Psoas muscle (tissue), 8 donors: ENCODE measurements around the gene FBRS. TPM values are rescaled to one million over a fixed set of nuclear protein-coding genes. Genes with fewer than 3 reads are reported as not detected.

ENCODE experiments used
- ATAC-seq, 4 donors: fragments of 200-7000 bp; cut with Tn5 transposase; one replicate each; pipeline ENCODE4 v1.9.1; 2020; ENCODE audit warnings: moderate library complexity in 3 of 4, mild to moderate bottlenecking in 2 of 4
- DNase-seq, 2 donors: peaks; one replicate each; pipeline ENCODE4 v3.0.0-alpha.2; 2020
- H3K27ac ChIP-seq: fragments of 200-600 bp; one replicate; pipeline ENCODE4 v1.8.0; 2022
- H3K27me3 ChIP-seq, 3 donors: fragments of 200-600 bp in 1 of 3; one replicate each; pipeline versions ENCODE4 v1.6.1 to v1.8.0; 2013 to 2022; ENCODE audit warnings: low read length in 2 of 3, mild to moderate bottlenecking in 2 of 3, moderate library complexity in 1 of 3; ENCODE audit not compliant: insufficient read depth in 3 of 3
- H3K36me3 ChIP-seq, 2 donors: fragments of 200-600 bp in 1 of 2; one replicate each; pipeline versions ENCODE4 v1.6.1 to v1.8.0; 2013 to 2022; ENCODE audit warnings: low read depth in 1 of 2, mild to moderate bottlenecking in 1 of 2, moderate library complexity in 1 of 2; ENCODE audit not compliant: insufficient read depth in 1 of 2
- H3K4me1 ChIP-seq: fragments of 200-600 bp; one replicate; pipeline ENCODE4 v1.8.0; 2022
- H3K4me3 ChIP-seq: fragments of 200-600 bp; one replicate; pipeline ENCODE4 v1.8.0; 2022; ENCODE audit warnings: mild to moderate bottlenecking
- H3K9me3 ChIP-seq: fragments of 200-600 bp; one replicate; pipeline ENCODE4 v1.8.0; 2022
- WGBS, 3 donors: extraction: QIAGEN DNeasy Blood & Tissue Kit; methylation state at CpG; one replicate each; pipeline versions ENCODE4 v1.1.6 to v1.1.7; 2013; 5-methylcytosine and 5-hydroxymethylcytosine counted together
- intact Hi-C, 2 donors: fragments of 100-400 bp; cut with DNase I; formaldehyde crosslinking; loops; one replicate each; pipeline versions ENCODE4 v1.11.0 to v1.14.2; 2022
- polyA plus RNA-seq, 3 donors: library from polyadenylated mRNA; stranded (reverse); fragments of 200-250 nt; gene quantifications; one replicate each; pipeline ENCODE4 v1.2.3, GENCODE V29; 2013
- total RNA-seq, 4 donors: library from RNA; stranded (reverse); fragmentation: NEBNext Ultra II Directional in 2 of 4; extraction: Animal tissue kit (Norgen Biotek cat#: 25700) in 2 of 4; gene quantifications; one replicate each; pipeline versions ENCODE4 v1.2.1 to v1.2.4, GENCODE V29; 2021 to 2023
- TF ChIP-seq, protein P1 (sequence below): fragments of 200-600 bp; IDR thresholded peaks from one replicate; pipeline ENCODE4 v1.8.0; 2022; ENCODE audit warnings: antibody characterized with exemption
- donor health status: healthy with polysubstance abuse.
- donor health status: DM: no; HTN: no; CAD: no; lungs with moderate emphysema.
- donor health status: Bipolar disorder and iron deficiency.
- donor health status: healthy.
- donor health status: DM: yes; HTN: yes; CAD: no.
- donor health status: DM: no; HTN: no; CAD: no.
- donor health status: DM: no; HTN: no; CAD: no.
- donor health status: DM: yes; HTN: yes; CAD: no.

Gene FBRS
- total and polyA plus RNA-seq, 7 donors = 24.8 to 58.5 (median 35.5) TPM

DNA sequence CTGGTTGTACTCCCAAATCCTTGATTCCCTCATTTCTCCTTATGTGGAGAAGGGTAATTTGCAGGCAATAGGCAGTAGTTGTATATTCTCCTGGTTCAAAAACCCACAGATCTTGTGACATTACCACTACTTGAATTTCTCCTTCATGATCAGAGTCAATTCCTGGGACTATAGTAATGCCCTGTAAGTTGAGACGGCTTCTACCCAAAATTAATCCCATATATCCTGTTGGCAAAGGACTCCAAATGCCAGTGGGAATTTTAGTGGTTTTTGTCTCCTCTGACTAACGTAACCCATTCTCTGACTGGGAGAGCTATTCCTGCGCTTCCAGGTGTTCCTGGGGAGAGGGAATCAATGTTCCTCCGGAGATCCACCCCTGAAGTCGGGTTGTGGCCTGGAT lies 36.5 kb upstream of the FBRS start:
- TF ChIP-seq, protein P1, sequence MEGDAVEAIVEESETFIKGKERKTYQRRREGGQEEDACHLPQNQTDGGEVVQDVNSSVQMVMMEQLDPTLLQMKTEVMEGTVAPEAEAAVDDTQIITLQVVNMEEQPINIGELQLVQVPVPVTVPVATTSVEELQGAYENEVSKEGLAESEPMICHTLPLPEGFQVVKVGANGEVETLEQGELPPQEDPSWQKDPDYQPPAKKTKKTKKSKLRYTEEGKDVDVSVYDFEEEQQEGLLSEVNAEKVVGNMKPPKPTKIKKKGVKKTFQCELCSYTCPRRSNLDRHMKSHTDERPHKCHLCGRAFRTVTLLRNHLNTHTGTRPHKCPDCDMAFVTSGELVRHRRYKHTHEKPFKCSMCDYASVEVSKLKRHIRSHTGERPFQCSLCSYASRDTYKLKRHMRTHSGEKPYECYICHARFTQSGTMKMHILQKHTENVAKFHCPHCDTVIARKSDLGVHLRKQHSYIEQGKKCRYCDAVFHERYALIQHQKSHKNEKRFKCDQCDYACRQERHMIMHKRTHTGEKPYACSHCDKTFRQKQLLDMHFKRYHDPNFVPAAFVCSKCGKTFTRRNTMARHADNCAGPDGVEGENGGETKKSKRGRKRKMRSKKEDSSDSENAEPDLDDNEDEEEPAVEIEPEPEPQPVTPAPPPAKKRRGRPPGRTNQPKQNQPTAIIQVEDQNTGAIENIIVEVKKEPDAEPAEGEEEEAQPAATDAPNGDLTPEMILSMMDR = no peak
- ATAC-seq (no peak), DNase-seq (no peak)
- 58 to 70% (median 69%) methylated on average over 5 of the region's 5 CpGs for WGBS, 3 donors
- H3K36me3 ChIP-seq = no peaks in the 10 kb centered on the region
- intact Hi-C loops = loop anchor here in 1 of 2 donors (2.0 kb wide), 1 partner anchor 61 kb away; no protein-coding TSS in a partner anchor
- H3K4me1 ChIP-seq = no peaks in the 10 kb centered on the region
- H3K9me3 ChIP-seq = no peaks in the 10 kb centered on the region
- no peaks in the 10 kb centered on the region for H3K27me3 ChIP-seq
- no peak overlapping the region for H3K4me3 ChIP-seq
- H3K27ac ChIP-seq = no peak overlapping the region

DNA sequence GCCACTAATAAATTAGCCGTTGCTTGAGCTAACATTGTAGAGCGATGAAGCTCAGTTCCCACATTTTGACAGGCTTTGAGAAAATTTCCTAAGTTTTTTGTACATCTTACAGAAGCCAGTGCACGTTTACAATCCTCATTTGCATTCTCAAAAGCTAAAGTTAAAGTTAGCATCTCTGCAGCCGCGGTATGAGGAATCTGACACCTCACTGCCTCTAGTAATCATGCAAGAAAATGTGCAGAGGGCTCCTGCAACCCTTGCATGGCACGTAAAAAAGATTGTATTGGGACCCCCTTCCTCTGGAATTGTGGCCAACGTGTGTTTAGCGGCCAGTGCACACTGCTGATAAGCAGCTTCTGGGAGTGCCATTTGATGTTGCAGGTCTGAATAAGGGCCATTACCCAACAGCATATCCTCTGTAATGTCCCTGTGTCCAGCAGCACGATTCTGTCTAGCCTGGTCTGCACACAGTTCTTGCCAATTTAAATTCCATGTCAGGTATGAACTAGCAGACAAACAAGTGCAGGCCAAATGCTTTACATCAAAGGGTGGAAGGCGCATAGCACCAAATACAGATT lies 35.7 kb upstream of the FBRS start:
- DNase-seq (no peak), ATAC-seq (no peak)
- H3K36me3 ChIP-seq = no peaks in the 10 kb centered on the region
- TF ChIP-seq, protein P1 = no peak
- intact Hi-C loops = no loop called here
- H3K27me3 ChIP-seq = no peaks in the 10 kb centered on the region
- no peaks in the 10 kb centered on the region for H3K9me3 ChIP-seq
- H3K4me3 ChIP-seq = no peak overlapping the region
- H3K4me1 ChIP-seq = no peaks in the 10 kb centered on the region
- H3K27ac ChIP-seq = no peak overlapping the region
- 45 to 47% (median 46%) methylated on average over 10 of the region's 10 CpGs for WGBS, 3 donors

DNA sequence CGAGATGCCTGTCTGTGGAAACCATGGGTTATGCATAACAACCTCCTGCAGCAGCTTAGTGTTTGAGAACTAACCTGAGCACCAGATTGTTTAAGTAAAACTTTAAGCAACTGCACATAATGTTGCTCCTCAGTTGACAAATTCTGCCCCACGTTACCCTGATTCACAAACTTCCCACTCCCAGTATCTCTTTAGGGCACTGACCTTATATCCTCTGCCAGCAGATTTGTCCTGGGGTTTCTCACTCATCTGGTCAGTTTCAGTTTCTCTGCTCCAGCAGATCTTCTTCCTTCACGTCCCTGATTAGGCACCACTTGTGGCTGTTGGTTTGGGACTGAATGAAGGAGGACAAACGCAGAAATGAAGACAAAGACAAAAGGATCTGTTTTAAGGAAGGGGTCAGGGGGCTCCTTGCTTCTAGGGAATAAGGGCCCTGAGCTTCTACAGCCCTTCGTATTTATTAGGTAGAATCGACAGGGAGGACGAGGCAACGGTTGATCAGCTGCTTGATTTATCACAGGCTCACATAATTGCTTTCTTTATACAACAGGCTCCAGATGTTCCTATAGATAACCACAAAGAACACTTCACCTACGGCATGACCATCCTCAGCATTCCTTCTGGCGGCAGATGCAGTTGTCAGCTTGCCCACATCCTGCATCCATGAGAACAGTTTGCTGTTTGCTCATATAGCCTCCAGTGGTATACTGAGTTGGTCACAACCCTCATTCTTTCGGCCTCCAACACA lies 34.5 kb upstream of the FBRS start:
- DNase-seq = no peak
- TF ChIP-seq, protein P1 = no peak
- WGBS, 3 donors = 83 to 86% (median 84%) methylated on average over 11 of the region's 11 CpGs
- Histone ChIP-seq H3K27ac (no peak overlapping the region), H3K36me3 (no peaks in the 10 kb centered on the region), H3K27me3 (no peaks in the 10 kb centered on the region), H3K4me3 (no peak overlapping the region), H3K4me1 (no peaks in the 10 kb centered on the region), H3K9me3 (no peaks in the 10 kb centered on the region)
- no peak for ATAC-seq
- intact Hi-C loops = no loop called here

DNA sequence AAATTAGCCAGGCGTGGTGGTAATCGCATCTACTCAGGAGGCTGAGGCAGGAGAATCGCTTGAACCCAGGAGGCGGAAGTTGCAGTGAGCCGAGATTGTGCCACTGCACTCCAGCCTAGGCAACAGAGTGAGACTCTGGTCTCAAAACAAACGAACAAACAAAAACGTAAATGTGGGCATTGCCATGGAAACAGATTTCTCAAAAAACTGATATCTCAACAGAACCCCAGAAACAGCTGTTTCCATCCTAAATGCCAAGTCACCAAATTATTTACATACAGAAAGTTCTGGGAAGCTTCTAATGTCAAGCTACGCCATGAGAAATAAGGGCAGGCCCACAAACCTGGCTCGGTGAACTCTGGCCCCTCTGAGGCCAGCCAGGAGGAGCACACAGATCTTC lies 32.0 kb upstream of the FBRS start:
- H3K27me3 ChIP-seq = no peaks in the 10 kb centered on the region
- H3K4me3 ChIP-seq = no peak overlapping the region
- ATAC-seq = no peak
- H3K4me1 ChIP-seq = no peaks in the 10 kb centered on the region
- TF ChIP-seq, protein P1 = no peak
- no peak for DNase-seq
- no peaks in the 10 kb centered on the region for H3K36me3 ChIP-seq
- intact Hi-C loops = no loop called here
- 83 to 90% (median 89%) methylated on average over 9 of the region's 9 CpGs for WGBS, 3 donors
- H3K9me3 ChIP-seq = no peaks in the 10 kb centered on the region
- H3K27ac ChIP-seq = no peak overlapping the region
